Activated T-cell treated with anti-CD3 and anti-CD28 coated beads for 48 hours (primary cell): ENCODE data around the gene DSCAML1.

ENCODE experiments used
- DNase-seq: peaks from one replicate; pipeline ENCODE4 v3.0.0-alpha.2; 2020; ENCODE audit warnings: low read depth

DSCAML1 gene

GRCh38 chr11:117610901-117611300 lies 186.1 kb downstream of the DSCAML1 start:
- DNase-seq = no peak

DNA sequence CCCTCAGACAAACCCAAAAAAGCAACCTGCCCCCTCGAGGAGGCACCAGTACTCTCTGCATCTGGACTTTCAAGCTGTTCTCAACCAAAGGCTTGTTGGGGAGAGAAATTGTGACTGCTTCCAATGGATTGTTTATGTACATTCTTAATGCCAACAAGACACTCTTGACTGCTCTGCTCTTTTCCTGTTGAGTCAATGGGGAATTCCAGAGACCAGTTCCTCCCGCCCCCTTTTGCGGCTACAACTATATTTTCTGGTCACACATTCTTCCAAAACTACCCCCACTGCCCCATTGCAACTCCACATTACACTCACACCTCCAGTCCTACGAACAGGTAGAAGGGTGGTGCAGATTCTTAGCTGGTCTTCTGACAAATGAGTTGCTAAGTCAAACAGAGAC lies 187.0 kb downstream of the DSCAML1 start:
- DNase-seq = peak; percentile 8

DNA sequence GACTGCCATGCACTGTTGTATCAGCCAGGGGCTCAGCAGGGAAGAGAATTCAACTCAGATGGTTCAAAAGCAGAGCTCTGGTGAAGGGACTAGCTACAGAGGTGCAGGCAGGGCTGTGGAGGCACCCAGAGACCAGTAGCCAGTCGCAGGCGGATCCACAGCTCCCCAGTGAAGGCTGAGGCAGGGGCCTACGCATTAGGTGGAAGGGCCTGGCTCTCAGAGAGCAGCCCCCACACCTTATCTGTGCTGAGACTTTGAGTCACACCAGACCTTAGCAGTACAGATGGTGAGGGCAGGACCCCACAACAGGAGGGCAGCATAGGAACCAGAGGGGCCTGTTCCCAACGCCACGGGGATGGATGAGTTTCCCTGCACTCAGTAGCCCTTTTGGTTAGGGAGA lies 189.6 kb downstream of the DSCAML1 start:
- no peak for DNase-seq

GRCh38 chr11:117606790-117607189 lies 190.2 kb downstream of the DSCAML1 start:
- DNase-seq = no peak

GRCh38 chr11:117606211-117606610 lies 190.8 kb downstream of the DSCAML1 start:
- no peak for DNase-seq

DNA sequence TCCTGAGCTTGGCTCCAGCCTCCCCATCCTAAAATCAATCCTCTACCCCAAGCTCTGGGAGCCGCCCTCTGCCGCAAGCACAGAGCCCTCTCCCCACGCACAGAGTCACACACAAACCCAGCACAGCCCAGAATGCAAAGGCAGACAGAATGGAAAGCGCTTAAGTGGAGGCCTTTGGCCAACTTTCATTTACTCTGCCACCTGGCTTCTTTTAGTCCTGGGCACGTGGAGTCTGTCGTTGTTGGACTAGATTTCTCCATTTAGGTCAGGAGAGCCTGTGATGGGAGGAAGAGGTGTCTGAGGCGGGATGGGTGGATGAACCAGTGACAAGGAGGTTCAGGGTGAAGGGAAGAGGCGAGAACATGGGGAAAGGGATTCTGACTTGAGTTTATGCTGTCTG lies 191.7 kb downstream of the DSCAML1 start:
- DNase-seq = no peak

GRCh38 chr11:117604336-117604995 lies 192.6 kb downstream of the DSCAML1 start:
- no peak for DNase-seq

DNA sequence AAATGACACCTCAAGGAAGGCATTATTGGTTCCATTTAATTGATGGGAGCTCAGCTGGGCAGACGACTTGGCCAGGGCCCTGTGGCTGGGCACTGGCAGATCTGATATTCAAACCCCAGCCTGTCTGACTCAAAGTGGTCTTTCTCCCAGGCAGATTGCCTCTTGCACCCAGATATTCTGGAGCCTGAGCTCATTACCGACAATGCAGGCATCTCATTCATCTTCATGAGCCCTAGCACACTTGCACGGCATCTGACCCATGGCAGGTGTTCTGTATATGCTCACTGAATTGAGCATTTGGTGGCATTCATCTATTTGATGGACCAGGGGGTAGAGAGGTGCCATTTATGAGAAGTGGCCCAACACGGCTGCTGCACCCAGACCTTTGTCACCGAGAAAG lies 193.1 kb downstream of the DSCAML1 start:
- no peak for DNase-seq

DNA sequence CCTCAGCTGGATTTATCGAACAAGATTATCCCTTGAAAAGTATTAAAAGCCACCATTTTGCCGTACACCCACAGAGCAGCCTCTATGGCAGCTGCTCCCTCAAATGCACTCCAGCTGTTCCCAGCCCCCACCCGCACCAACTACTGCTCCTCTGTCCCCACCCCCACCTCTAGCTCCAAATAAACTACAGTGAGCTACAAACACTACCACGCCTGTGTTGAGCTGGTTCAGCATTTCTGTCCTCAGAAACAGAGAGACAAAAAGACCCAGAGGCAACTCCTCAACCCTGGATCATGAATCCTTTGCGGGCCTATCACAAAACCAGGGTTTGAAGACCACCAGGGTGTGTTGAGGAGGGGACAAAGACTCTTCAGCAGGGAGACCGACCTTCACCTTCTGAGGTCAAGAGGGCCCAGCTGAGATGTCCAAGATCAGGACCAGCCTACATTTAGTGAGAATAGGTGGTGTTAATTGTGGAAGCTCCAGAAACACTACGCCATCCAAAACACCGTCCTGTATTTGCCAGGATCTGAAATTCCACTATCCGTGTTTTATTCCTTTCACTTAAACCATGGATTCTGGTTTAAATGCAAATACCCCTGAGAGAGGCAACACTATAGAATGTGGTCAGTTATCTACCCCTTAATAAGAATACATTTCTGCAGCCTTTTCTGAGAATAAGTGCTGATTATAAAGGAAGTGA lies 195.9 kb downstream of the DSCAML1 start:
- DNase-seq = no peak

- no peak for DNase-seq
Observed at GRCh38 chr11:117600234-117600783, 196.7 kb downstream of the DSCAML1 start.

DNA sequence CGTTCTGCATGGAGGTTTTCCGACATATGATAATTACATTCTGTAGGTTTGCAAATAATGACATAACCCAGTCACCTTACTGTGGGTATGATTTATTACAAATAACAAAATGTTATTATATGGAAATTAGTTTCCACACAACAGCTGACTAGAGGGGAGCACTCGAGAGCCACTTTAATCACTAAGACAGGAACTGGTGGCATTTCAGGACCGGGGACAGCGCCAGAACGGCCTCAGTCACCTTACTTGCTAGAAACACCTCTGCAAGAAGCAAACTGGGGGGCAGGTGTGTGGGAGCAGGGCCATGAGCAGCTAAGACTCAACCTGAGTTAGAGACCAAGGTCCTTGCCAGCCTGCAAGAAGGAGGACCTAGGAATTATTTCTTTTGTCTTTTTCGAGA lies 199.9 kb downstream of the DSCAML1 start:
- DNase-seq = peak; percentile 21

DNA sequence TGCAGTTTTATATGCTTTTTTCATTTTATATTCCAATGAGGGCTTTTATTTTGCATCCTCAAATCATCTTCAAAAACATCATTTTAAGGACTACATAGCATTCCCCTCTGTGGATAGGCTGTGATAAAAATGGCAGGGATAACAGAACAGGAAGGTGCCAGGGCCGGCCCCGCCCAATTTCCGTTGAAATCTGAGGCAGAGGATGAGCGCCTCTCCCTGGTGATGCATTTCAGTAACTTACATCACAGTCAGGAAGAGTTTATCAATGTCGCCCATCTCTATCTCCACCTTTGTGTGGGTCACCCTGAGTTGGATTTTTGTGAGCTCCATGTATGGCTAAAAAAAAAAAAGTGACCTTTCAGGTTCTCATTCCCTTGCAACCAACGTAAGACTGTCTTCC lies 201.6 kb downstream of the DSCAML1 start:
- no peak for DNase-seq

GRCh38 chr11:117594721-117595120 lies 202.3 kb downstream of the DSCAML1 start:
- no peak for DNase-seq

- DNase-seq = no peak
Observed at GRCh38 chr11:117593065-117593464, 204.0 kb downstream of the DSCAML1 start.

DNA sequence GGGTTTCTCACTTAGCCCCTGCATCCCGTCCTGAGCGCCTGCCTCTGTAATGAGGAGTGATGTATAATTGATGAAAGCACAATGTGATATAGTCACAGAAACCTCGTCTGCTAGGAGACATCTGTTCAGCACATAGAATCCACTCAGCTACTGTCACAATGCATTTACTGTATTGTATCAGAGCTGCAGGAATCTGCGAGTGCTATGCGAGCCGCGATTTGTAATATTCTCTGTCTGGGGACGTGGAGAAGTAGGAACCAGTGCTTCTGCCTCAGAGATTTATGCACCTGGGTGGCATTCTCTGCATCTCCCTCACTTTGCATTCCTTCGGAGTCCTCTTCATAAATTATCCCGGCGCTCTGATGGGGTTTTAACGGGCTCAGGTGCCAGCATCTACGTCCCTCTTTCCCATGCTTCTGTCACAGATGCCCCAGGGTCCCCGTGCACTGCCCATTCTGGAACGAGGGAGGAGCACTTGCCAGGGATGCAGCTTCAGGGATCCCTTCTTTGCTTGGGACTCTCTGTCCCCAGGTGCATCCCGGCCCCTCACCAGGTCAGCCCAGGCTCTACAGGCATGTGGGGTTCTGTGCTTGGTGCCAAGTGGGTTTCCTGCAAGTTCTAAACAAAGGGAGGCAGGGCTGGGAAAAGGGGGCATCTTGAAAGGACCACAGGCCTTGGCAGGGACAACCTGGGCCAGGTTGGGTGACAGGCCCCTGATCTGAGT lies 205.5 kb downstream of the DSCAML1 start:
- no peak for DNase-seq

DNA sequence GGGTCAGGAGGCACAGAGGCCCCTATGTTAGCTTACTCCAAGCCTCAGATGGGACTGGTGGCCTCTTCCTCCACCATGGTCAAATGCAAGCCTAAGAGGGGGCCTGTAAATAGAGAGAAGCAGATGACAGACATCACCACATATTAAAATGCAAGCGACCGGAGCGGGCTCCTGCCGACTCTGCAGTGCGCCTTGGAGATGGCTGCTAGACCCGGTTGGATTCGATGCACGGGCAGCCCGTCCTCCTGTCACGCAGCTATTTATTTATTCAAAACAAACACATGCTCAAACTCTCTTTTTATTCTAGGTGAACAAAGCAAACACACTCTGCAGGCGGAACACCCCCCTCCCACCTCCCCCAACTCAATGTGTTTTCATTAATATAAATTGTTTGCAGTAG lies 208.0 kb downstream of the DSCAML1 start:
- no peak for DNase-seq

GRCh38 chr11:117588166-117588810 lies 208.7 kb downstream of the DSCAML1 start:
- no peak for DNase-seq

DNA sequence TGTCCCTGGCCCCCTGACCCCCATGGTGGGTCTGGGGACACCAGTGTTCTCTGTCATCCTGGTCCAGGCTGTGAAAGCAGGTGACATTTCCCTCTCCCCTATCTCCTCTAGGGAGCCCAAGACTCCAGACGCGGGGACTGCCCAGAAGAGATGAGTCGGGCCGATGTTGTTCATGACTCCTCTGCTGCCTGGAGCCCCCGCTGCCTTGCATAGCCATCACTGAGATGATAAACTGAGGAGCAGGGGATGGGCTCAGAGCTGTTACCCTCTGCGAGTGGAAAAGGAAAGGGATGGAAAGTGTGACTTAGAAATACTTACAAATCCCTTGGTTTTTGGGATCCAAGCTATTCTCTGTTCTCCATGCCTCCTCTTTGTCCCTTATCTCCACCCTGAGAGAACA lies 209.6 kb downstream of the DSCAML1 start:
- no peak for DNase-seq

- DNase-seq = no peak
Observed at GRCh38 chr11:117586392-117586791, 210.6 kb downstream of the DSCAML1 start.

DNA sequence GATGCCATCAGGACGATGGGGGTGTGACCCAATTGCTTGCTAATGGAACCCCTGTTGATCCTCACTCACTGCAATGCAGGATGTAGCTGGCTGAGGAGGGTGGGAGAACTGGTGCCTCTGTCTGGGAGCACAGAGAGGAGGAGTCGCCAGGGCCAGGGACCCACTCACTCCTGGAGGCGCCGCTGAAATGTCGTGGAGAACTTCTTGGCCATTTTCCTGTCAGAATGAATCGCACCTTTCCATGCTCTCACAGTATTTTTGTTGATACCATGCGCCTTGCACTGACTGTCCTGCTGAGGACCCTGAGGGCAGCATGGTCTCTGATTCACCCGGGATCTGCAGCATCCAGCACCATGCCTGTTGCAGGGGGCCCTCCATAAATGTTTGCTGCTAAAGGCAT lies 211.4 kb downstream of the DSCAML1 start:
- no peak for DNase-seq

DNA sequence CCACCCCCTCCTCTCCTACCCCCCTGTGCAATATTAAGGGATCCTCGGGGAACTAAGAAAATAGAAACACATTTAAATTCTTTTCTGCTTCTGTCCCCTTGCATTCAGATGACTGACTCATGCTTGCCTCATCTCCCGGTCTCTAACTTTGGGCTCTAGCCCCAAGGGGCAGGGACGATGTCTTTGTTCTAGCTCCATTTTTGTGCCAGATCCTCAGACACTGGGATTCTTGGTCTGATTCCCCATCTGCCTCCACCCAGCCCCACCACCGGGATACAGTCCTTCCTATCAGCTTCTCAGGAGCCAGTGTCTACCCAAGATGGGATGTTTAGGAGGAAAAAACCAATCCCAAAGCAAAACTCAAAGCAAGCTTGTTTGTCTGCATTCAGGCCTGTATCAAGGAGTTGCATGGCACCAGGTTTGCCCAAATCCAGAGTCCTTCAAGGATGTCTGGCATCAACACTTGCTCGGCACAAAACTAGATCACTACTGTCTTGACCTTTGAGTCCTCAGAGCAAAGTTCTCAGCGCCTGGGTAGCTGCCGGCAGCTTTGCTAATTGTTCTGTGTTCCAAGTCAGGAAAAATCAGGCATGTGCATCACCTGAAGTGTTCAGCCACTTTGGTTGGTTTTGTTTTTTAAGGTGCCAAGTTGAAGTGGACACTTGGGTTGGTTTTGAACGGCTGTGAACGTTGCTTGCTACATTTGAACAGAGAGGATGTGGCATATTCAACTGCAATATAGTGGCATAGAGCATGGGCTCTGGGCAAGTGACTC lies 212.8 kb downstream of the DSCAML1 start:
- DNase-seq = no peak
